Measurements from ENCODE around the gene ACVRL1.
"Not testable (repeated sequence)": the region's sequence is repeated elsewhere in the genome, so short reads cannot be mapped to it uniquely, and the experiment has no call there.

Gene ACVRL1

GRCh38 chr12:51874486-51874885 is 32.8 kb upstream of the ACVRL1 start:
- DNase-seq, result no peak

DNA sequence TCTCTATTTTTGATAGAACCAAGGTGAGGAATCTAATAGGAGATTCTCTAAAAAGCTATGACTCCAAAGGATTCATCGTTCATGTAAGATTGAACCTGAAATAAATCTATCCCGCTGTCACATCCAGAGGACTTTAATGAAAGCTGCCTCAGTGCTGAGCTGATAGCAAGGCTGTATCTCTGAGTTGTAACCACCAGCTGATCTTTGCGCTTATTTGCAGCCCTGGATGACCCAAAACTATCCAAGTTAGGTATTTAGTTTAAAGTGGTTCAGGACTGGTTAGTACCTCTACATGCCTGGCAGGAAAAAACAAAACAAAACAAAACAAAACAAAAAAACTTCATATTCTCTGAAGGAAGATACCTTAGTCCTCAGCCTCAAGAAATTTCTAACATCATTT is 28.2 kb upstream of the ACVRL1 start:
- DNase-seq, result no peak

DNA sequence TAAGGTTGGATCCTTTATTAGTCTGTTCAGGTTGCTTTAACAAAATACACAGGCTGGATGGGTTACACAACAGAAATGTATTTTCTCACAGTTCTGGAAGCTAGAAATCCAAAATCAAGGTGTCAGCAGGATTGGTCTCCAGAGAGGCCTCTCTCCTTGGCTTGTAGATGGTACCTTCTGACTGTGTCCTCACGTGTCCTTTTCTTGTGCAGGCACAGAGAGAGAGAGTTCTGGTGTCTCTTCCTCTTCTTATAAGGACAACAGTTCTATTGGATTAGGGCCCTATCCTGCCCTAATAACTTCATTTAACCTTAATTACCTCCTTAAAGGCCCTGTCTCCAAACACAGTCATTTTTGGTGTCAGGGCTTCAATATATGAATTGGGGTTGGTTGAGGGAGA is 24.0 kb upstream of the ACVRL1 start:
- no peak for DNase-seq

DNA sequence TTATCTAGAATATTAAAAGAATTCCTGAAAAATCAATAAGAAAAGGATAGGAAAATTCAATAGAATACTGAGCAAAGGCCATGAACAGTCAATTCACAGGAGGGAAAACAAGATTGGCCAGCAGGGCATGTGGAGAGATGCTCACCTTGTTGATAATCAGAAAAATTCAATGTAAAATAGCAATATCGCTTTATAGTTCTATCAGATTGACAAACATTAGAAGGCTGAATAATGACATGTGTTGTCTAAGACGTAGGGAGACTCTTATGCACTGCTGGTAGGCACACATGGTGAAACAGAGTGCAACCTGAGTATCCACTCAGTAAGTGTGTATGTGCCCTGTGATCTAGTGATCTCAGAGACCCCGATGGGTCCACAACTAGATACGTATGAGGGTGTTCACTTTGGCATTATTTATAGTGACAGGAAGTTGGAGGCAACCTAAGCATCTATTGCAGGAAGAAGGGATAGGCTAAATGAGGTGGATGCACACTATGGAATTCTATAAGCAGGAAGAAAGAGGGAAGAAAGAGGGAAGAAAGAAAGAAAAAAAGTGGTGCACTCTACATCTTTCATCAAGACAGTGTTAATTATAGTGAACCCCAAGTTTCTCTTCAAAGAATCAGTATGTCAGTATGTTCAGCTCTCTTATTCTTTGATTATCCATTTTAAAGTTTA is 23.2 kb upstream of the ACVRL1 start:
- peak; percentile 50 for DNase-seq

GRCh38 chr12:51884676-51885229 is 22.6 kb upstream of the ACVRL1 start:
- peak; percentile 98 for DNase-seq

DNA sequence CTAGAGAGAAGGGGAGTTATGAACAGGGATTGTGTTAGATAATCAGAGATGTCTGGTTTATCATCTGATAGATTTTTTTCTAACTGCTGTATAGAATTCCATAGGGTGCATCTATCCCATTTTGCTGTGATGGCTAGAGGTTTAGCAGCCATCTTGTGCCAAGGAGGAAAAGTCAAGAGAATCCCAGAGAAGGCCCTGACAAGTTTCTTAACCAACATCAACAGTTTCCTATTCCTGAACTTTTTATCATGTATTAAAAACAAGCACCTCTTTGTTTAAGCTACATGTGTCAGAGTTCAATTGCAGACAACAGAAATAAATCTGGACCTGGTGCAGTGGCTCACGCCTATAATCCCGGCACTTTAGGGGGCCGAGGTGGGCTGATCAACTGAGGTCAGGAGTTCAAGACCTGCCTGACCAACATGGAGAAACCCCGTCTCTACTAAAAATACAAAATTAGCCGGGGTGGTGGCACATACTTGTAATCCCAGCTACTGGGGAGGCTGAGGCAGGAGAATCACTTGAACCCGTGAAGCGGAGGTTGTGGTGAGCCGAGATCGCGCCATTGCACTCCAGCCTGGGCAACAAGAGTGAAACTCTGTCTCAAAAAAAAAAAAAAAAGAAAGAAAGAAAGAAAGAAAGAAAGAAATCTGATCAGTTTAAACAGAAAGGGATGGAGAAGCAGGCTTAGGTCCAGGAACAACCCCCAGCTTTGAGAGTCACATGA is 21.8 kb upstream of the ACVRL1 start:
- DNase-seq, result not testable (repeated sequence)

DNA sequence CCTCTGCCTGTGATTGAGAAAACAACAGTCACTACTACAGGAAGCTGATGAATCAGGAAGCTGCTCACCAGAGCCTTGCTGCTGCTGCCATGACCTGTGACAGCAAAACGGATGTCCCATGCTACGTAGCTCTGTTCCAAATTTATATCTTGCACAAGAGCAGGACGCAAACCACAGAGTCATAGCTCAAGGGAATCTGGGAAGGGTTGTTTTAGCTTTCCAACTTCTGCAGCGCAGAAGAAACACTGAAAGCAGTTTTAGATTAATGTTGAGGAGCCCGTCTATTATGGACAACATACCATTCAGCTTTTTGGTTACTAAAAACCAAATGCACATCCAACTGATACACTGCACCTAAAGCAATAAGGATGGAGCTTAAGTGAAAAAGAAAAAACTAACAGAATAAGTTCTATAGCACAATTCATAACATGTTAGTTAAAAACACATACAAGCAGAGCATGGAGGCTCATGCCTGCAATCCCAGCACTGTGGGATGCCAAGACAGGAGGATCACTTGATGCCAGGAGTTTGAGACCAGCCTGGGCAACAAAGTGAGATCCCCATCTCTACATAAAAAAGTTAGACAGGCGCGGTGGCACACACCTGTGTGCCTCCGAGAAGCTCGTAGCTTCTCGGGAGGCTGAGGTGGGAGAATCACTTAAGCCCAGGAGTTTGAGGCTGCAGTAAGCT is 21.1 kb upstream of the ACVRL1 start:
- peak; percentile 87 for DNase-seq

DNA sequence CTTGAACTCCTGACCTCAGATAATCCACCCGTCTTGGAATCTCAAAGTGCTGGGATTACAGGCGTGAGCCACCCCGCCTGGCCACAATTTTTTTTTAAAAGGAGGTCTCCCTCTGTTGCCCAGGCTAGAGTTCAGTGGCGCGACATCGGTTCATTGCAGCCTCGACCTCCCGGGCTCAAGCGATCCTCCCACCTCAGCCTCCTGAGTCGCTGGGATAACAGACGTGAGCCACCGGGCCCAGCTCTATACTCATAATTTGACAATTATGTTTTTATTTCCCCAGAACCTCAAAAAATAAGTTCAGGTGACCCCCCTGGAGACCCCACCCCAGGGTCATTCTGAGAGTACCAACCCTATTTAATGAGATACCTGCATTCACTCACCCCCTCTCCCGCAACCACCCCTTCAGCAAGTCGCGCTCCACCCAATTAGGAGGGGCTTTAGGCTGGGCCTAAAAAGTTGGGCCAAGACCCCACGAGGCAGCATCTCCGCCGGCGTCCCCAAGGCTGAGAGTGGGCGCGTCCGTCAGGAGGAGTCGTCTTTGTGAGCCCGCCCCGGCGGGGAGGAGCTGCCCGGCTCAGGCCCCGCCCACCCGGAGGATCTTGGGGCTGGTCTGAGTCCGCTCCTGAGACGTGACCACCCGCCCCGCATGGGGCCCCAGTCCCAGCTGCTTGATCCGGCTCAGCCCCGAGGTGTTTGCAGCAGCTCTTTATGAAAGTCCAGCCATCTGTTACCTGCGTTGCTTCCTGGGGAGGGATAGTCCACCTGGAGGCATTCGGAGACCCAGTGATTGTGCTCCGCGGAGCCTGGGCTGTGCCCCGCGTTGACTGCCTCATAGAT is 19.6 kb upstream of the ACVRL1 start, which contains the start of gene ANKRD33:
Gene ANKRD33 (plus strand): TSS at position 628 of the 840 bp plus-strand sequence. CDS start 84 bp downstream, at position 712.
- peak; percentile 95 for DNase-seq

- DNase-seq, result no peak
Observed at GRCh38 chr12:51888316-51889215, 18.7 kb upstream of the ACVRL1 start.

DNA sequence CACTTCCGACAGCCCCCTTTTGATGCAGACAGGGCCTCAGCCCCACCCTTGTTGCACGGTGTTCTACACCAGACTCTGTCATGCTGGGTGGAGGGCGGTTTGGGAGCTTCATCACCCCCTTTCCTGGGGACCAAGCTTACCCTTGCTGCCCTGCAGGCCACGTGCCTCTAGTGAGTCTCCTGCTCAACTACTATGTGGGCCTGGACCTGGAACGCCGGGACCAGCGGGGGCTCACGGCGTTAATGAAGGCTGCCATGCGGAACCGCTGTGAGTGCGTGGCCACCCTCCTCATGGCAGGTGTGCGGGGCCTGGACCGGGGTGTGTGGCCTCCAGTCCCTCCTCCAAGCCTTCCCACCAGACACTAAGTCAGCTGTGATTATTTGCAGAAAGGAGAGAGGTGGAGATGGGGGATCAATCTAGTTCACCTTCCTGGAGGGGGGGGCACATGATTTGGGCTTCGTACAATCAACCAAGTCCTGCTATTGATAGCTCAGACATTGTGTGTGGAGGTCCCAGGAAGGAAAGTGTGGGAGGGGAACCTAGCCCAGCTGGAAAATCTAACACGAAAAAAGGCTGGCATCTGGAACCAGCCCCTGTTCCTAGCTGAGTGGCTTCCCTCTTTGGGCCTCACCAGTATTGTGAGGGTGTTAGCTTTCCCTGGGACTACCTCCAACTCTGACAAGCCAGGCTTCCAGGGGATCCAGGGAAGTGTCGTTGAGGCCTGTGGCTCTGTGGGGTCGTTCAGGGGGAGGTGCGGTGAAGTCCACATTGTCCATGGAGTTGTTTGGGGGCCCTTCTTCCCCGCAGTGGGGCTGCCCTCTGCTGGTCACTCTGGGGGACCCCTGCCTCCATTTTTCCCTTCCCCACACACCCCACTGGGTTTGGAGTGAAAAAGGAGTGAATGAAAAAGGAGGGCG is 17.8 kb upstream of the ACVRL1 start:
- peak; percentile 52 for DNase-seq

DNA sequence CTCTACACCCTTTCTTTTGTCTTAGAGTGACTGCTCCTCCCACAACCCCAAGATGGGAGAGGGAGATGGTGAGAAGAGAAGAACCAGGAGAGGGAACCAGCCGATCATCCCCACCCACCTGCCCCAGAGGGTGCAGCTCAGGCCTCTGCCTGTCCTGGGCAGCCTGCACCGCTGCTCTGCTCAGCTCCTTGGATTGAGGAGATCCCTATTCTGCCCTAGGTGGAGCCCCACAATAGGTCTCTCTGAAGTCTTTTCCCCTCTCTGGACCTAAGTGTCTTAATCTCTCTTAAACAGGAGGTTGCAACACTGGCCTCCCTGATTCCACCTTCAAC is 17.2 kb upstream of the ACVRL1 start:
- DNase-seq, result peak; percentile 47

GRCh38 chr12:51890511-51891171 is 16.7 kb upstream of the ACVRL1 start:
- DNase-seq, result peak; percentile 58

DNA sequence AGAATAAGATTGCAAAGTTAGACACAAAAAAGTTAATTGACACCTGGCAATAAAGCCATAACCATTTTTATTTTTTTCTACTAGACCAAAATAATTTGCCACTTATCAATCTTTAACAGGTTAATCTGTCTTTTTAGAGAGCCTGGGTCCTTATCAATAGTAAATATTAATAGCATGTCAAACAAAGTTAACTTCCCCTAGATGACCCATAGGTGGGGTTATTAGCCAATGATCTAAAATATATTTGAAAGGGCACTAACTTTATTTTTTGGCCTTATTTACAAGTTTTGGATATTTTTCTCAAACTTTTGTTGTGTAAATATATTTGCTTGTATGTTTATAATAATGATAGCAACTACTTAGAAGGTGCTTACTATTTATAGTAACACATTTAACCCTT is 15.5 kb upstream of the ACVRL1 start:
- no peak for DNase-seq

GRCh38 chr12:51893786-51894185 is 13.5 kb upstream of the ACVRL1 start:
- DNase-seq, result peak; percentile 38

DNA sequence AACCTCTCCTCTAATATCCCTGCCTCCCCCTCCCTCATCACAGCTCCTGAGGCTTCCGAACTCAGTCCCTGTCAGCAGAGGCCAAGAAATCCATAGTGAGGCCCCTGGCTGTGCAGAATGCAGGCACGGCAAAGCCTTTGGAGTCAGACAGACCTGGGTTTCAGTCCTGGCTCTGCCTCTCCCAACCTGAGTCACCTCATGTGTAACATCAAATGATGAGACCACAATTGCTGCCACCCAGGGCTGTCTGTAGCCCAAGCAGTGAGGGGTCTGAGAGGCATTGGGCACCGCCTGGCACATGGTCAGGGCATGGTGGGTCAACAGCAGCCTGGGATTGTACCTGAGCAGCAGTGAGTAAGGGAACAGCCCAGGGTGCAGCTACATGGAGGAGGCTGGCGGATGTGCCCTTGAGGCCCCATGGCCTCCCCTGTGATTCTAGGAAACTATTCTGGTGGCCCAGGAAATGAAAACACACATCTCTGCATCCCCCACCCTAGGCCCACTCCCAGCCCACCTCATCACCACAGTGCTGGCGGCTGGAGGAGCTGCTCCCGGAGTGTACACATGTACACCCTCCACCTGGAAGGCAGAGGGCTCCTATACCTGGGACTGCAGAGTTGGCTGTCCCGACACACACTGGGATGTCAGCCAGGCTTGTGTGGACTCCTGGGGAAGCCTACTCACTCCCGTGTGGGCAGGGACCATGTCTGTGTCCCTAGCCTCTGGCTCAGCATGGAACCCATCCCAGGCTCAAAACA is 11.7 kb upstream of the ACVRL1 start:
- DNase-seq, result peak; percentile 55

GRCh38 chr12:51896236-51896635 is 11.1 kb upstream of the ACVRL1 start:
- peak; percentile 57 for DNase-seq

DNA sequence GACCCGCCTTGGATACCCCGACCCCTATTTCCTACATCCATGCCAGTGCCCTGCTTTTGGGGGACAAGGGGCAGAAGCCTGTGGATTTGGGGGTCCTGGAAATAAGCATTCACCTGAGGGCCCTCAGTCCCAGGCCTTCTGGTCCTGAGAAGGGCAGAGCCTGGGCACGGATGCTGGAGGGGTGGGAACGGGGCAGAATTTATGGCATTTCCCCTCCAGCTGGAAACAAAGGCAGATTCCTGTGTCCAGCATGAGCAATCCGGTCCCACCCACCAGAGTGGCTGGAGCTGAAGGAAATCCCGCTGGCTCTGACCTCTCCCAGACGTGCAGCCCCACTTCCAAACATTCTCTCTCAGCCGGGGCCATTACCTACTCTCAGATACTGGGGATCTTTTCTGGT is 10.1 kb upstream of the ACVRL1 start:
- DNase-seq, result peak; percentile 60

DNA sequence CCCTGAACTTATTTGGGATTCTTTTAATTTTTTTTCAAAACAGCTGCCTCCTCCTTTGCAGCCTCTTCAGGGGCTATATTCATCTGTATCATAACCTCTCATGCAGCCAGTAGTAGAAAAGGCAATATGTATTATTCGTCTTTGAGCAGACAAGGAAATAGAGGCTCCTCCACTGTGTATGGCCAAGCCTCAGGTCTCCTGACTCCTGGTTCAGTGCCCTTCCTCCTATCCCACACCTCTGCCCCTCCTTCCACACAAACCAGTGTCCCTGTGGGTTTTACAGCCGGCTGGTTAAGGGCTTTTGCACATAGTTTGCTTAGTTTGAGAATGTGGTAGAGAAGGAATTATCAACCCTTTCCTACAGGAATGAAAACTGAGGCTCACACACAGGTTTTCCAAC is 8.8 kb upstream of the ACVRL1 start:
- DNase-seq, result no peak

DNA sequence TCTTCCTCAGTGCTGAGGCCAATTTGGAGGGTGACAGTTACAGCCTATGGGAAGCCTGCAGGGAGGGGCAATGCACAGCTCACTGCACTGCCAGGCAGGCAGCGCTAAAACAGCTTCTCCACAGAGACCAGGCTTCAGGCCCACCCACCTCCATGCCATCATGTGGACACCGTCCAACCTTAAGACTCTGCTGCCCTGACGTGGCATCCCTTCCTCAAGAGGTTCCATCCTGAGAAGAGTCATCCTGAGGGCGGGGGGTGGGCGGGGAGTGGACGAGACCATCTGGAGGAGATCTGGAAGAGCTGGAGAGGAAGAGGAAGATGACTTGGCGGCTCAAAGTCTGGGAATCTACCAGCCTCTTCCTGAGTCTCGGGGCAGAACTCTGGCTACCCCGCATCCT is 8.4 kb upstream of the ACVRL1 start:
- DNase-seq, result peak; percentile 68
